ENCODE measurements around the gene SS18L1.

DNA sequence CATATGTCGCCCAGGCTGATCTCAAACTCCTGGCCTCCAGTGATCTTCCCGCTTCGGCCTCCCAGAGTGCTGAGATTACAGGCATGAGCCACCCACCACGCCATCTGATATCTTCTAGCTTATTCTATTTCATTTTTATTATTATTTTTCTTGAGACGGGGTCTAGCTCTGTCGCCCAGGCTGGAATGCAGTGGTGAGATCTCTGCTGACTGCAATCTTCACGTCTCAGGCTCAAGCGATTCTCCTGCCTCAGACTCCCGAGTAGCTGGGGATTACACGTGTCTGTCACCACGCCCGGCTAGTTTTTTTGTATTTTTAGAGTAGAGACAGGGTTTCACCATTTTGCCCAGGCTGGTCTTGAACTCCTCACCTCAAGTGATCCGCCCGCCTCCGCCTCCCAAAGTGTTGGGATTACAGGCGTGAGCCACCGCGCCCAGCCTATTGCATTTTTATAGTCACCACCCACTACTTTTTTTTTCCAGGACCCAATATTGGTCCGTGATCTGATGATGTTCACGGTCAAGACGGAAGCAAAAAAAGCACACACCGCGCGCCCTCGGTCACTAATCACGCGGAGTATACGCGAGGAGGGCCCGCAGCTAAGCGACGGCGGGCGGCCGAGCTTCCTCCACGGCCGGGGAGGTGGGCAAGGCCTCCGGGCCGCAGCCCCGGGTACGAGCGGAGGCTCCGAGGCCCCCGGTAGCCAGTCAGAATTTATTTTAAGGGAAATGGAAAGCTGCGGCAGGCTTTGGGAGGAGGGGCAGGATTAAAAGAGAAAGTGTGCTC lies 22.4 kb upstream of the SS18L1 start:
- no peak for TF ChIP-seq GATA2 (IDR thresholded peaks at IDR 0.05; ENCODE audit: low read depth, low read length)
- no peak for TF ChIP-seq GATA3 (IDR thresholded peaks at IDR 0.05; ENCODE audit: low read depth, low read length)
